Measurements from ENCODE around the gene SLBP. TPM values are rescaled to one million over a fixed set of nuclear protein-coding genes. Genes with fewer than 3 reads are reported as not detected.

Gene SLBP
- total RNA-seq, 2 donors from 2014 or later: 73.0 to 110 TPM

DNA sequence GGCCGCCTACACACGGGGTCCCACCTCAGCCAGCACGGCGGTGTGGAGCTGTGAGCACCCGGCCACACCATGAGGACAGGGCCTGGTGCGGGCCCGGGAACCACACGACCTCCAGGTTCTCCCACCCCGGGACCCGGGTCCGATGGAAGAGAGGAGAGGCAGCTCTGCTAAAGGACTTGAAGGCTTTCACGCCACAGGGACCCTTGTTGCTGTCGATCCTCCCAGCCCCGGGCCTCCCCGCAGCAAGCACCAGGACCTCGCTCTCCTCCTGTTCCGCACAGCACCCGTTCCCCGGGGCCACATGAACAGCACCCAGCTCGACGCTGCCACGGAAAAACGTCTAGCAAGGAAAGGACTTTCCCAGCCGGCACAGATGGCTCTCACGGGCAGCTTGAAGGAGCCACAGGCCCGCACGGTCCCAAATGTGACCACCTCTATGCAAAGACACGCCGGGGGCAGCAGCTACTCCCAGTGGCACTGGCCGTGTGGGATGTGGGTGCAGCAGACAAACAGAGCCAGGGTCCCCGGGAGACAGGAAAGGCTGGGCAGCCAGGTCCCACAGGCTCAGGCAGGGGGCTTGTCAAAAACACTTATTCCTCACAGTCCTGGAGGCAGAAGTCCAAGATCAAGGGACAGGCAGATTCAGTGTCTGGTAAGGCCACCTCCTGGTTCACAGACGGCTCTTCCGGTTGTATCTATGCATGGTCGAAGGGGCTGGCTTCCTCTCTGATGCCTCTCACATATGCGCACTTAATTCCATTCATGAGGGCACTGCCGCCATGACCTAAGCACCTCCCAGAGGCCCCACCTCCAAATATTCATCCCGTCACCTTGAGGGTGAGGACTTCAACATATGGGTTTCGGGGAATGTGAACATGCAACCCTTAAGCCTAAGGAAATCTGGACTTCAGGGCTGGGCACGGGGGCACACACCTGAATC is 52.7 kb downstream of the SLBP start:
- H3K36me3 Mint-ChIP-seq: no peaks in the 10 kb centered on the region
- H3K9me3 Mint-ChIP-seq: no peaks in the 10 kb centered on the region
- DNase-seq (ENCODE audit: low spot score in 2 of 2) (no peak), ATAC-seq (no peak)
- no peak overlapping the region for H3K27ac Mint-ChIP-seq

DNA sequence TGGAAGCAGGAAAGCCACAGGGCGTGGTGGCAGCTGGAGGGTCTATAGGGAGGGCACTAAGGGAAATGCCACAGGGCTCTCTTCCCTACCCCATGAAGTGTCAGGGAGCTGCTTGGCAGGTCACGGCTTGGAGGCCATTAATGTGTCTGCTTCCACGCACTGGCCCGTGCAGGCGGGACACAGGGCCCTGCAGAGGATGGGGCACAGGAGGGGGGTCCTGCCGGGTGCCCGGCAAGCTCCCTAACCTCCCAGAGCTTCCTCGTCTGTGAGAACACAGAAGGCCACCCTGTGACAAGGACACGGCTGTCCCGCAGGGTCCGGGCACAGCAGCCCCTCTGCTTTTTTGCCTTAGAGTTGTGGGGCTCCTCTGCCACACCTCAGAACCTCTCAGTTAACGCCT is 53.5 kb downstream of the SLBP start:
- ATAC-seq (no peak), DNase-seq (ENCODE audit: low spot score in 2 of 2) (no peak)
- no peak overlapping the region for H3K27ac Mint-ChIP-seq
- H3K36me3 Mint-ChIP-seq: no peaks in the 10 kb centered on the region
- H3K9me3 Mint-ChIP-seq: no peaks in the 10 kb centered on the region

DNA sequence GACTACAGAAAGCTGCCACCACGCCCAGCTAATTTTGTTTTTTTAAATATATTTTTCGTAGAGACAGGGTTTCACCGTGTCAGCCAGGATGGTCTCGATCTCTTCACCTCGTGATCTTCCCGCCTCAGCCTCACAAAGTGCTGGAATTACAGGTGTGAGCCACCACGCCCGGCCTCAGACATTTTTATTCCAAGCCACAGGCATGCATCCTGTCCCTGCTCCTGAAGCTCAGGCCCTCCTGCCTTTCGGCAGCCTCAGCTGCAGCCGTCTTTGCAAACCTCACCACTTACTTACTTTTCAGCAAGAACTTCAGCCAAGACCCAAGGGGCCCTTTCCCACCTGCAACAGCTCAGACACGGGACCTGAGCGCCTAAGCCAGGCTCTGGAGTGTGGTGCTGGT is 54.0 kb downstream of the SLBP start:
- Mint-ChIP-seq H3K27ac (no peak overlapping the region), H3K9me3 (no peaks in the 10 kb centered on the region), H3K36me3 (no peaks in the 10 kb centered on the region)
- ATAC-seq (no peak), DNase-seq (ENCODE audit: low spot score in 2 of 2) (no peak)

DNA sequence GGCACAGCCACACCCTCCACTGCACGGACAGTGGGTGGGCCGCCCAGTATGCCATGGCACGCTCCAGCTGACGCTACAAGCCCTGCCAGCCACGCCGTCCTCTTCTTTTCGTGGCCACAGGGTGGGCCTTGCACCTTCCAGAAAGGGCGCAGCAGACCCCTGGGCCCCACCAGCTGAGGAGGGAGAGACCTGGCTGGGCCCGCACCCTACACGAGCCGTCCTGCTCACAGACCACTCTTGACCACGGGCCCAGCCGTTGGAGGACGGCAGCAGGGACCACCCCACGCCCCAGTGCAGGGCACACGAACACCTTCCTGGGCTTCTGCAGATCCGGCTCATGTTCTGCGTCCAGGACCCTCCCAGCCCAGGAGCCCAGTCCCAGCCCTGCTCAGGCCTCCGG is 55.1 kb downstream of the SLBP start:
- no peak for DNase-seq (ENCODE audit: low spot score in 2 of 2)
- no peak overlapping the region for H3K27ac Mint-ChIP-seq
- no peaks in the 10 kb centered on the region for H3K36me3 Mint-ChIP-seq
- H3K9me3 Mint-ChIP-seq: no peaks in the 10 kb centered on the region
- ATAC-seq: no peak

DNA sequence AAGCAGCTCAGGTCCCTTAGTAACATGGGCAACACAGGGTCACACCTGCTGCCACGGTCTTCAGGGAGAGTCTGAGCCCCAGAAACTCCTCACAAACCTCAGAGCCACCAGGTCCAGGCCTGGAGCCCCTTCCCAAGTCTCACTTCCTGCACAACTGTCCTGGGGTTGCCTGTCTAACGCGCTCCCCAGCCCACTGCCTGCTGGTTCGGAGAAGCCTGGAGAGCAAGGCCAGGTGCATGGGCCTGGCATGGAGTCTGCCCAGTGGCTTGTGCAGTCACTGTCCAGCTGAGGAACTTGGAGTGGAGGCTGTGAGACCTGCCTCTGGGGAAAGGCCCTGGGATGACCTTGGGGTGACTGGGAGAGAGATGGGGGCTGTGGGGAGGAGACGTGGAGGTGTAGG is 56.0 kb downstream of the SLBP start:
- H3K9me3 Mint-ChIP-seq: no peaks in the 10 kb centered on the region

DNA sequence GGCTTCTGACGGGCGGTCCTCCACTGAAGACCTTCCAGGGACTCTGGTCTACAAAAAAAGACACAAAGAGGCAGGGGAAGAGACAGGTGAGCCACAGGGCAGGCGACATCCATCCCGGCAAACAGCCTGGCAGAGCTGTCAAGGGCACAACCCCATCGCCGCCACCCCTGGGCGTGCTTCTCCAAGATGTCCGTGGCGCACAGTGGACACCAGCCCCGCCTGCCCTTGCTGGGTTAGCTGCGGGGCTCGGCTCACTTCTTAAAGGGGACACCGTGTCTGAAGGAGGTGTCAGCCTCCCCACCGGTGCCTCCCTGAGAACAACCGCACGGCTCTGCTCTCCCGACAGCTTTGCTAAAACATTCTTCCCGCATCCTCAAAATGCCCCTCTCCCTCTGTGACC is 56.4 kb downstream of the SLBP start:
- ATAC-seq (no peak), DNase-seq (ENCODE audit: low spot score in 2 of 2) (no peak)
- Mint-ChIP-seq H3K9me3 (no peaks in the 10 kb centered on the region), H3K36me3 (no peaks in the 10 kb centered on the region), H3K27ac (no peak overlapping the region)

More for the DNA sequence above, 56.0 kb downstream of the SLBP start:
- DNase-seq (ENCODE audit: low spot score in 2 of 2) (no peak), ATAC-seq (no peak)
- Mint-ChIP-seq H3K36me3 (no peaks in the 10 kb centered on the region), H3K27ac (peak overlapping the region in 1 of 2 donors; percentile 75)

DNA sequence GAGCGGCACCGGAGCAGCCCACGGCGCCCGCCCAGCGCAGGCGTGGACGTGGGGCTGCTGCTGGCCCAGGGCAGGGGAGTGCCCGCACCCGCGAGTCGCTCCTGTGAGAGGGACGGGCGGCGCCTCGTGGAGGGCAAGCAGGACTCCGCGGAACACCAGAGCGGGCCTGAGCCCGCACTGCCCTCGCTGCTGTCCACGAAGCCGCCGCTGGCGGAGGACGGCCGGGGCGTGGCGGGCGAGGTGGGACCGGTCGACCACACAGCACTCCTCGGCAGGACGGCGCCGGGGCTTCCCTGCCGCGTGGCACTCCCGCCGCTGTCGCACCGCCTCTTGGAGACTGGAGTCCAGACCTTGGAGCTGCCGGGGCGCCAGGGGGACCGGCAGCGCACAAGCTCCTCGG is 57.0 kb downstream of the SLBP start:
- Mint-ChIP-seq H3K9me3 (no peaks in the 10 kb centered on the region), H3K36me3 (no peaks in the 10 kb centered on the region), H3K27ac (no peak overlapping the region)
- no peak for ATAC-seq
- no peak for DNase-seq (ENCODE audit: low spot score in 2 of 2)

DNA sequence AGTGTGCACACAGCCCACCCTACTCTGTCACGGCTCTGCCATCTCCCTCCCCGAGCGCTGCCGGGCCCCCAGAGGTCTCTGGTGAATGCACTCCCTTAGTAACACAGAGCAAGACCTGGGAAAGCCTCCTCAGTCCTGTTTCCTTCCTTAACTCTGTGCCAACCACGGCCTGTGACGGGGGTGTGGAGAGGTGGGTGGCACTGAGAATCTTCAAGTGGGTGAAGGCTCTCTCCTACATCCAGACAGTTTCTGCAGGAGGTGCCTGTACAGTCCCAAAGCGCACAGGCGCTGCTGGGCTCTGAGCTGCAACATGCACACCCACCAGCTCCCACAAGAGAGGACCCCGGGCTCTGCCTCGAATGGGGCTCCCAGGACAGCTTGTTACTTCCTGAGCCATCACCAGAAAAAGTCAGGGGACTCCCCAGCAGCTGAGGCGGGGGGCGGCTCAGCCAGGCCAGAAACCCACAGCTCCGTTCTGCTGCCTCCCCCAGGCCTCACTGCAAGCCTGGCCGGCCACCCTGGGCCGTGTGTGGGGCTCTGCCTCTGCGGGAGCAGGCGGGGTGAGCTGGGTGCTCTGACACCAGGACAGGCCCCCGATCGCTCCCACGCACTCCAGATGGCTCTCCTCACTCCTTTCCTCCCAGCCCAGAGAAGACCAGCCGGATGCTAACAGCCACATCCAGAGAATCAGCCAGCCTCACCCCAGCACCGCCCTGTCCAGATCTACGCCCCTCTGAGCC is 57.7 kb downstream of the SLBP start:
- DNase-seq (ENCODE audit: low spot score in 2 of 2) (no peak), ATAC-seq (no peak)
- Mint-ChIP-seq H3K27ac (no peak overlapping the region), H3K36me3 (no peaks in the 10 kb centered on the region), H3K9me3 (no peaks in the 10 kb centered on the region)

DNA sequence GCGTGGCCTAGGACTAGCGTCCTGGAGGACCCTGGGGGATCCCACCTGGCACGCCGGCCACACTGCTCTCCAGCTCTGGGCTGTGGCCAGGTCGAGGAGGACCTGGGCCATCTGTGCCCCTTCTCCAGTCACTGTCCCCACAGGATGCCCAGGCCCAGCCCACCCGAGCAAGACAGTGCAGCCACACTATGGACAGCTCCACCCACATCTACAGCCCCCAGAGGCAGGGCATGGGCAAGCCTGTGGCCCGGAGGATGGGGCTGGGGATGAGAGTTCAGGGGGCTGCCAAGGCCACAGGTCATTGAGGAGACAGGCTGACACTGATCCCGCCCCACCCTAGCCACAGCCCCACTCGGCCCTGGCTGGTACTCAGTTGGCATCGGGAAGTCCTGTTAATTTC is 58.3 kb downstream of the SLBP start:
- ATAC-seq (no peak), DNase-seq (ENCODE audit: low spot score in 2 of 2) (no peak)
- Mint-ChIP-seq H3K27ac (no peak overlapping the region), H3K36me3 (no peaks in the 10 kb centered on the region), H3K9me3 (no peaks in the 10 kb centered on the region)

DNA sequence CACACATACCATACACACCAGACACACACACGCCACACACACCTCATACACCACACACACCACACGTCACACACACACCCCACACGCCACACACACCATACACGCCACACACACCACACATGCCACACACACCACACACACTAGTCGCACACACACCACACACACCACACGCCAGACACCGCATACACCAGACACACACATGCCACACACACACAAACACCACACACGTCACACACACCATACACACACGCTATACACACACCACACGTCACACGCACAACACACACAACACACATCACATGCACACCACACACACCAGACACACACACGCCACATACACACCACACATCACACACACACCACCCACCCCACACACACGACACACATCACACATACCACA is 60.0 kb downstream of the SLBP start:
- no peak overlapping the region for H3K27ac Mint-ChIP-seq
- H3K9me3 Mint-ChIP-seq: no peaks in the 10 kb centered on the region
- DNase-seq (ENCODE audit: low spot score in 2 of 2) (no peak), ATAC-seq (no peak)
- no peaks in the 10 kb centered on the region for H3K36me3 Mint-ChIP-seq

DNA sequence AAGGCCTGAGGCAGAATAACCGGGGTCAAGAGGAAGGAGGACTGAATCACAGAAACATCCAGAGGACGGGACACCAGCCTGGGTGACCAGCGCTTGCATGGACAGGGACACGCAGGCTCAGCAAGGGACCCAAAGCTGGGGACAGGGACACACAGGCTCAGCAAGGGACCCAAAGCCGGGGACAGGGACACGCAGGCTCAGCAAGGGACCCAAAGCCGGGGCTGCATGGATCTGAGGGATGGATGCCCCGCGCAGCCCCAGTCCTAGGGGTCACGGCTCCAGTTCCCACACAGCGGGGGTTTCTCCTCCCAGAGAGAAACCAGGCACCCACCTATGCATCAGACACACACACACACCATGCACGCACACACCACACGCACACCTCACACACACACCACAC is 60.5 kb downstream of the SLBP start:
- Mint-ChIP-seq H3K36me3 (no peaks in the 10 kb centered on the region), H3K9me3 (no peaks in the 10 kb centered on the region), H3K27ac (no peak overlapping the region)
- ATAC-seq (no peak), DNase-seq (ENCODE audit: low spot score in 2 of 2) (no peak)

DNA sequence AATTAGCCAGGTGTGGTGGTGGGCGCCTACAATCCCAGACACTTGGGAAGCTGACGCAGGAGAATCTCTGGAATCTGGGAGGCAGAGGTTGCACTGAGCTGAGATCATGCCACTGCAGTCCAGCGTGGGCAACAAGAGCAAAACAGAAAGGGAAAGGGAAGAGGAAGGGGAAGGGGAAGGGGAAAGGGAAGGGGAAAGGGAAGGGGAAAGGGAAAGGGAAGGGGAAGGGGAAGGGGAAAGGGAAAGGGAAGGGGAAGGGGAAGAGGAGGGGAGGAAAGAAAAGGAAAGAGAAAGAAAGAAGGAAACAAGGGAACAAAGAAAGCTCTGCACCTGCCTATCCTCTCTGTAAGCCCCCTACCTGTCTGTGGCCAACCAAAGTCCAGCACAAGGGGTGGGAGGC is 63.2 kb downstream of the SLBP start:
- ATAC-seq: no peak
- Mint-ChIP-seq H3K9me3 (no peaks in the 10 kb centered on the region), H3K36me3 (no peaks in the 10 kb centered on the region), H3K27ac (no peak overlapping the region)
- DNase-seq (ENCODE audit: low spot score in 2 of 2): no peak

DNA sequence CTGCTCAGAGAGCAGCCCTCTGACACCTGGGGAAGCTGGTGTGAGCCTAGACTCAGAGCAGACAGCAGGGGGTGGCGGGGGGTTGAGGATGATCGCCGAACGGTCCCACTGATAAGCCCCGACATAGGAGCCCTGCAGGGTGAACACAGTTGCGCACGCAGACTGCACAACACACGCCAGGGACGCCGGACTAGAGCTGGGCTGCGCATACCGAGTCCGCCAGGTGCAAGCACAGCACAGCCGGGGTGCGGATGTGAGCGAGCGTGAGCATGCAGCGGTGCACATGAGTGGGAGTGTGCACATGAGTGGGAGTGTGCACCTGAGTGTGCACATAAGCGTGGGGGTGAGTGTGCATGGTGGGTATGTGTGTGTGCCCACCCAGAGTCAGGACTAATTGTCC is 64.7 kb downstream of the SLBP start:
- DNase-seq (ENCODE audit: low spot score in 2 of 2): no peak
- no peak for ATAC-seq
- H3K27ac Mint-ChIP-seq: no peak overlapping the region
- H3K36me3 Mint-ChIP-seq: no peaks in the 10 kb centered on the region
- no peaks in the 10 kb centered on the region for H3K9me3 Mint-ChIP-seq

DNA sequence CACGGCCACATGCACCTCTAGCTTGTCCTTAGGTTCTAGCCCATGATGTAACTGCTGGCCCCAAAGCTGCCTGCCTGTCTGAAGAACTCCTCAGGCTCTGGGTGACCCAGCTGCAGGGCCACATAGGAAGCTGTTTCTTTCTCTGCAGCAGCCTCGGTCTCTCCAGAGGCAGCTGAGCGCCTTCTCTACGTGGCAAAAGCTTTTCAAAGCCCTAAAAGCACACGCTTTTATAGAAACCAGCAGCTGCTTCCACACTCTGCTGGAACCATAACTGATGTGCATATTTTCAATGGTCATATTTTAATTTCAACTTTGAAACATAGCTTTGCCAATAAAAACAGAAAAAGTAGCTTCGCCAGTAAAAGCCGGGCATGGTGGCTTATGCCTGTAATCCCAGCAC is 65.4 kb downstream of the SLBP start:
- no peak overlapping the region for H3K27ac Mint-ChIP-seq
- ATAC-seq (no peak), DNase-seq (ENCODE audit: low spot score in 2 of 2) (no peak)
- no peaks in the 10 kb centered on the region for H3K9me3 Mint-ChIP-seq
- H3K36me3 Mint-ChIP-seq: no peaks in the 10 kb centered on the region

DNA sequence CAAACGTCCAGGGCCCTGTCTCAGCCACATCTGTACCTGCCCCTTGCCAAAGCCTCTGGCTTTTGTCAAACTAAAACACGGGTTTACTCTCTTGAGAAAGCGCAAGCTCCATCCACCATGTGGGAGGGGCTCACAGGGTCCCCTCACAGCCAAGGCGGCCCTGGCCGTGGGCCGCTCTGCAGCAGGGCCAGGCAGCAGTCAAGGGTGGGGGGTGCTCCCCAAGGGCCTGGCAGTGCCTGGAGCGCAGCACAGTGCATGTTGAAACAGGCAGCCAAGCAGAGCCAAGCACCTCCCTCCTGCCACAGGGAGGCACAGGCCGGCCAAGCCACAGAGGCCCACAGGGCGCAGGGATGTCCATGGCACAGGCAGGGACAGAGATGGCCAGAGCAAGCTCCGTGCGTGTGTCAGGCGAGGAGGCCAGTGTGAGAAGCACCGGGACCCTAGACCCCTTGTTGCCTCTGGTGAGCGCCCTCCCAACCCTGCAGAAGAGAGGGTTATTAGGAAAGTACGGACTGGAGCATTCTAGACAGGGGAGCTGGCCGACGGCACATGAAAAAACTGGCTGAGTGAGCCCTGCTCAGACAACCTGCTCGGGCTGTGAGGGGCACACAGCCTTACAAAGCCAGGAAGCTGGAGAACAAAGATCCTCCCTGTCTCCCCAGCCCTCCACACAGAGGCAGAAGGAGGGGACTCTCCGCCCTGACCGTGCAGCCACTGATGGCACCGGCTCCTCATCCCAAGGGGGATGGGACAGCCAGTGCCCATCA is 67.0 kb downstream of the SLBP start:
- ATAC-seq (no peak), DNase-seq (ENCODE audit: low spot score in 2 of 2) (no peak)
- H3K9me3 Mint-ChIP-seq: no peaks in the 10 kb centered on the region
- H3K36me3 Mint-ChIP-seq: no peaks in the 10 kb centered on the region
- no peak overlapping the region for H3K27ac Mint-ChIP-seq

DNA sequence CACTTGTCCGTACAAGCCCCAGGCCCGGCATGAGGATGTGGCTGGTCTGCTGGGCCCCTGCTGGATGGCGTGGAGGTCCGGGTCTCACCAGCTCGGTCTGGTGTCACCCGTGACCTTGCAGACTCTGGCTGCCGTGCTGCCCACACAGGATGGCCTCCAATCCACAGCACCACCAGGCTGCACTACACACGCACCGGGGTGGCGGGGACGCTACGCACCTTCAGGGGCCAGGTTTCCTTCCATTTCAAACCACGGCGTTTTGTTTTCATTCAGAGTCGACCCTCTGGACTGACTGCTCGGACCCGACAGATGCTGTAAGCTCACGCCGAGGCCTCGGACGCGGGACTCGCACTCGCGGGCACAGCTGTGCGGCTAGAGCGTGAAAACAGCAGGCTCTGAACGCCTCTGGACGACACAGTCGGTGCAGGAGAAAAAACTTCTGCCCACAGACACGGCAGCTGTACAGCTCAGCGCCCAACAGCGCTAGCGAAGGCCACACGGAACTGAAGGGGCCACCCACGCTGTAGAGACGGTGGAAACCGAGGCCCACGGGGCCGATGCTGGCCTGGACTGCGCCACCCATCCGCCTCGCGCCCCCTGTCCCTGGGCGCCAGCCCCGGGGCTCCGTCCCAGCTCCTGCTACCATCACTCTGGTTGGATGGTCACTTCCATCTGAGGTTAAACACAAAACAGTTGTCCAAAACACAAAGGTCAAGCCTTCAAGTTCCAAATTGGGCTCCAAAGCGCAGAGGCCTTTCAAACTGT is 68.0 kb downstream of the SLBP start:
- no peak for DNase-seq (ENCODE audit: low spot score in 2 of 2)
- Mint-ChIP-seq H3K27ac (no peak overlapping the region), H3K9me3 (no peaks in the 10 kb centered on the region), H3K36me3 (no peaks in the 10 kb centered on the region)
- no peak for ATAC-seq
